Lower lobe of right lung (tissue), 2 donors: ENCODE results near the gene HSFX2. TPM values are rescaled to one million over a fixed set of nuclear protein-coding genes. Genes with fewer than 3 reads are reported as not detected.
"Not testable (repeated sequence)": the region's sequence is repeated elsewhere in the genome, so short reads cannot be mapped to it uniquely, and the experiment has no call there.

ENCODE experiments used
- ATAC-seq, 2 donors: fragments of 200-7000 bp; cut with Tn5 transposase; one replicate each; pipeline ENCODE4 v1.9.1; 2020 to 2022; ENCODE audit warnings: mild to moderate bottlenecking in 2 of 2, moderate library complexity in 2 of 2
- DNase-seq: peaks from one replicate; pipeline ENCODE4 v3.0.0-alpha.2; 2020
- H3K27ac ChIP-seq: fragments of 200-600 bp; one replicate; pipeline ENCODE4 v1.8.0; 2022
- H3K27me3 ChIP-seq: fragments of 200-600 bp; one replicate; pipeline ENCODE4 v1.8.0; 2022; ENCODE audit warnings: low read depth
- H3K36me3 ChIP-seq: fragments of 200-600 bp; one replicate; pipeline ENCODE4 v1.8.0; 2022; ENCODE audit warnings: mild to moderate bottlenecking
- H3K4me1 ChIP-seq: fragments of 200-600 bp; one replicate; pipeline ENCODE4 v1.8.0; 2022
- H3K4me3 ChIP-seq: fragments of 200-600 bp; one replicate; pipeline ENCODE4 v1.8.0; 2022; ENCODE audit warnings: mild to moderate bottlenecking
- H3K9me3 ChIP-seq: fragments of 200-600 bp; one replicate; pipeline ENCODE4 v1.8.0; 2022
- CTCF ChIP-seq: fragments of 200-600 bp; IDR thresholded peaks from one replicate; pipeline ENCODE4 v1.8.0; 2022; ENCODE audit warnings: antibody characterized with exemption, mild to moderate bottlenecking
- intact Hi-C: fragments of 100-400 bp; cut with DNase I; formaldehyde crosslinking; loops from one replicate; pipeline ENCODE4 v1.11.0; 2022
- total RNA-seq: library from RNA; stranded (reverse); fragmentation: NEBNext Ultra II Directional; extraction: Animal tissue kit (Norgen Biotek cat#: 25700); gene quantifications from one replicate; pipeline ENCODE4 v1.2.1, GENCODE V29; 2021
- donor health status: DM: no; HTN: yes; CAD: no; lungs with severe emphysema.

The HSFX2 gene
- total RNA-seq, 1 donor from 2014 or later, result not detected

GRCh38 chrX:149628280-149628679 is 33.2 kb upstream of the HSFX2 start:
- no peak for TF ChIP-seq CTCF
- Histone ChIP-seq H3K27ac (no peak overlapping the region), H3K4me1 (no peaks in the 10 kb centered on the region), H3K9me3 (no peaks in the 10 kb centered on the region), H3K27me3 (no peaks in the 10 kb centered on the region), H3K36me3 (no peaks in the 10 kb centered on the region), H3K4me3 (no peak overlapping the region)
- intact Hi-C loops, result no loop called here
- ATAC-seq (no peak), DNase-seq (no peak)

- H3K36me3 ChIP-seq, H3K27me3 ChIP-seq, H3K4me3 ChIP-seq, intact Hi-C loops, H3K27ac ChIP-seq, H3K9me3 ChIP-seq, ATAC-seq, H3K4me1 ChIP-seq, DNase-seq: not testable (repeated sequence)
These were observed 31.7 kb upstream of the HSFX2 start for GRCh38 chrX:149626829-149627228.

DNA sequence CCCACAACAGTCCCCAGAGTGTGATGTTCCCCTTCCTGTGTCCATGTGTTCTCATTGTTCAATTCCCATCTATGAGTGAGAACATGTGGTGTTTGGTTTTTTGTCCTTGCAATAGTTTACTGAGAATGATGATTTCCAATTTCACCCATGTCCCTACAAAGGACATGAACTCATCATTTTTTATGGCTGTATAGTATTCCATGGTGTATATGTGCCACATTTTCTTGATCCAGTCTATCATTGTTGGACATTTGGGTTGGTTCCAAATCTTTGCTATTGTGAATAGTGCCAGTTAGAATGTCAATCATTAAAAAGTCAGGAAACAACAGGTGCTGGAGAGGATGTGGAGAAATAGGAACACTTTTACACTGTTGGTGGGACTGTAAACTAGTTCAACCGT is 24.5 kb upstream of the HSFX2 start:
- H3K36me3 ChIP-seq, H3K27ac ChIP-seq, H3K4me1 ChIP-seq, DNase-seq, H3K27me3 ChIP-seq, H3K9me3 ChIP-seq, intact Hi-C loops, ATAC-seq, H3K4me3 ChIP-seq: not testable (repeated sequence)

GRCh38 chrX:149618871-149619270 is 23.8 kb upstream of the HSFX2 start:
- no peaks in the 10 kb centered on the region for H3K4me1 ChIP-seq
- ATAC-seq, result no peak
- H3K27me3 ChIP-seq, result no peaks in the 10 kb centered on the region
- no peak for TF ChIP-seq CTCF
- no peaks in the 10 kb centered on the region for H3K36me3 ChIP-seq
- H3K4me3 ChIP-seq, result no peak overlapping the region
- intact Hi-C loops, result no loop called here
- no peaks in the 10 kb centered on the region for H3K9me3 ChIP-seq
- H3K27ac ChIP-seq, result no peak overlapping the region
- no peak for DNase-seq

DNA sequence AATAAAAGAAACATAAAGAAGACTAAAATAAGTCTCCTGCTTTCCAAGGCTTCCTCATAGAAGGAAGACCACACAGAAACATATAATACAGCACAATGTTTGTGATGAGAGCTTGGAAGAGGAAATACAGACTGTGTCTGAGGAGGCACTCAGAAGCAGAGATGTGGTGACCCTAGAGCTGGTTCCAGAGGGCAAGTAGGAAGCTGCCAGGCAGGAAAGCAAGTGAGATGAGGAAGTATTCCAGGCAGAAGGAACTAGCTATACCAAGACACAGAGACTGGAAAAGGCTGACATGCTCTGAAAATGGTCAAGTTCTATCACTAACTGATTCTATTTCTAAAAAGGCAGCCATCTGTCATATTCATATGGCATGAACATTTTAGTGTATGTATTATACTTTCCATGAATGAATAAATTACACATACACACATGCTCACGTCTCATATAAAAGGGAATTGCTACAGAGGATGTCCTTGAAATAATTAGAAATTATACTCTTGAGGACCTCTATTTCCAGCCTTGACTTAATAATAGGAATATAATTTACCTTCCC is 16.6 kb upstream of the HSFX2 start:
- no peak for TF ChIP-seq CTCF
- H3K4me3 ChIP-seq, result no peak overlapping the region
- H3K36me3 ChIP-seq, result peaks cover 4% of the 10 kb centered on the region
- H3K27ac ChIP-seq, result no peak overlapping the region
- intact Hi-C loops, result no loop called here
- no peaks in the 10 kb centered on the region for H3K4me1 ChIP-seq
- DNase-seq, result no peak
- no peak for ATAC-seq
- H3K27me3 ChIP-seq, result no peaks in the 10 kb centered on the region
- H3K9me3 ChIP-seq, result no peaks in the 10 kb centered on the region

GRCh38 chrX:149610511-149610910 is 15.4 kb upstream of the HSFX2 start:
- intact Hi-C loops, result no loop called here
- H3K27me3 ChIP-seq, result no peaks in the 10 kb centered on the region
- H3K27ac ChIP-seq, result no peak overlapping the region
- ATAC-seq, result no peak
- no peak overlapping the region for H3K4me3 ChIP-seq
- H3K4me1 ChIP-seq, result no peaks in the 10 kb centered on the region
- TF ChIP-seq CTCF, result no peak
- peaks cover 12% of the 10 kb centered on the region for H3K36me3 ChIP-seq
- no peaks in the 10 kb centered on the region for H3K9me3 ChIP-seq
- no peak for DNase-seq

DNA sequence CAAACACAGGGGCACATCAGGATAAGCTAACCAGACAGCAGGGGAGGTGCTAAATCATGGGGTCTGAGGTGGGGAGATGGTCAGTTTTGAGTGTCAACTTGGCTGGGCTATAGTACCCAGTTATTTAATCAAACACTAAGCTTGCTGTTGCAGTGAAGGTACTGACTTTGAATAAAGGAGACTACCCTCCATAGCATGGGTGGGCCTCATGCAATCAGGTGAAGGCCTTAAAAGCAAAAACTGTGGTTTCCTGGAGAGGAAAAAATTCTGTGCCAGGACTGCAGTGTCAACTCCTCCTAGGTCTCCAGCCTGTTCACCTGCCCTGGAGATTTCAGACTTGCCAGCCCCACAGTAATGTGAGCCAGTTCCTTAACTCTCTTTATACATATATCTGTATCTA is 12.6 kb upstream of the HSFX2 start:
- Histone ChIP-seq H3K4me3 (no peak overlapping the region), H3K36me3 (peaks cover 15% of the 10 kb centered on the region), H3K27ac (no peak overlapping the region), H3K9me3 (no peaks in the 10 kb centered on the region), H3K27me3 (no peaks in the 10 kb centered on the region), H3K4me1 (no peaks in the 10 kb centered on the region)
- no peak for DNase-seq
- ATAC-seq, result no peak
- intact Hi-C loops, result no loop called here
- no peak for TF ChIP-seq CTCF

GRCh38 chrX:149605248-149605885 is 10.3 kb upstream of the HSFX2 start:
- H3K4me1 ChIP-seq, intact Hi-C loops, ATAC-seq, H3K27ac ChIP-seq, DNase-seq, H3K27me3 ChIP-seq, H3K4me3 ChIP-seq, H3K9me3 ChIP-seq: not testable (repeated sequence)
- peaks cover 15% of the 10 kb centered on the region for H3K36me3 ChIP-seq

GRCh38 chrX:149598603-149599002 is 3.5 kb upstream of the HSFX2 start:
- H3K27ac ChIP-seq, ATAC-seq, H3K4me3 ChIP-seq, H3K36me3 ChIP-seq, H3K4me1 ChIP-seq, intact Hi-C loops, H3K27me3 ChIP-seq, DNase-seq, H3K9me3 ChIP-seq: not testable (repeated sequence)
